ENCODE results near the gene CA10. TPM values are rescaled to one million over a fixed set of nuclear protein-coding genes. Genes with fewer than 3 reads are reported as not detected.

CA10 gene
- total RNA-seq, 2 donors from 2014 or later, result not detected

GRCh38 chr17:52157603-52158449 lies 688 bp downstream of the CA10 start:
- peaks cover 0 to 11% of the 10 kb centered on the region in 2 donors for H3K4me1 ChIP-seq
- peaks cover 4 to 17% of the 10 kb centered on the region in 2 donors for H3K27me3 ChIP-seq
- peak overlapping the region in 1 of 2 donors; percentile 11 for H3K4me3 ChIP-seq
- H3K9me3 ChIP-seq, result peaks cover 6 to 8% of the 10 kb centered on the region in 2 donors
- TF ChIP-seq CTCF (IDR thresholded peaks at IDR 0.05), result no peak
- DNase-seq (ENCODE audit: low spot score), result no peak
- H3K36me3 ChIP-seq, result no peaks in the 10 kb centered on the region
- no peak overlapping the region for H3K27ac ChIP-seq

DNA sequence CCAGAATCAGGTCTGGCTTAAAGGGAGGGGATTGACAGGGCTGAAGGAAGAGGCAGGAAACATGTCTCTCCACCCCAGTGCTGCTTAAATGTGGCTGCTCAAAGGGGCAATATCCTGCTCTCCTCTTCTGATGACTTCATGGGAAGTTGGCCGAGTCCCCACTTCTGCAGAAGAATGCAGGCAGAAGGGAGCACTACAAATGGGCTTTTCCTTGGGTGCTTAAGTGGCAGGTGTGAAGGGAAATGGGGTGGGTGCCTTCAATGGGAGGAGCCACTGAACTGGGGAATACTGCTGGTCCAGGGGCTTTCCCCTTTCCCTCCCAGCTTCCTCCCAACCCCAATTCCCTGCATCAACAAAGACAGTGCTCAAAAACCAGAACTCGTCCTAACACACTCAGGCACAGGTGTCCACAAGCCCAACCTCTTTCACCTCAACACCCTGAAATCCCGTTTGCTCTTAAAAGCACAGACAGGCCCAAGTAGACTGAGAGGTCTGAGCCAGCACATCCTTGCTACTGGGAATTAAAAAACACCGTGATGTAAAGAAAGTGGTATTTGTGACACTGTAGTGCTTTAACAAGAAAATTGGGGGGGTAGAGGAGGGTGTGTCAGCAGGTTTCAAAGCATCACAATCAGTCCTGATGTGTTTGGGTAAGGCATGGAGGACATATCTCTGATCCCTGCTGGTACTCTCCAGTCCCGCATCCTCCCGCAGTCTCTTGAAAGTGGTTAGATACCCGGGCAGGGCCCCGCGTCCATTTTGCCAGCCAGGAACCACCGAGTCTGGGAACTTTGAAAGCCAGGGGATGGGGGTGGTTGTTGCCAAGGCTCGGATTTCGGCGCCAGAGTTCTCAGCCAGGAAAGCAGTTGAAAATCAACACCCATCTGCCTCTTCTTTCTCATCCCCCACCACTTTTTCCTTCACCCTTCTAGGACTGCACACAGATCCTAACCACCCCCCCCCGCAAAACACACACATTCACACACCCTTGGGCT lies 1.6 kb downstream of the CA10 start:
- no peak overlapping the region for H3K27ac ChIP-seq
- H3K36me3 ChIP-seq, result no peaks in the 10 kb centered on the region
- H3K9me3 ChIP-seq, result no peaks in the 10 kb centered on the region
- H3K4me3 ChIP-seq, result no peak overlapping the region
- DNase-seq (ENCODE audit: low spot score), result no peak
- no peak for TF ChIP-seq CTCF (IDR thresholded peaks at IDR 0.05)
- peaks cover 4 to 17% of the 10 kb centered on the region in 2 donors for H3K27me3 ChIP-seq
- peaks cover 0 to 11% of the 10 kb centered on the region in 2 donors for H3K4me1 ChIP-seq

GRCh38 chr17:52155301-52155700 lies 3.2 kb downstream of the CA10 start:
- peaks cover 0 to 11% of the 10 kb centered on the region in 2 donors for H3K4me1 ChIP-seq
- no peak for TF ChIP-seq CTCF (IDR thresholded peaks at IDR 0.05)
- DNase-seq (ENCODE audit: low spot score), result no peak
- H3K27me3 ChIP-seq, result peaks cover 4 to 17% of the 10 kb centered on the region in 2 donors
- no peak overlapping the region for H3K4me3 ChIP-seq
- H3K27ac ChIP-seq, result no peak overlapping the region
- H3K9me3 ChIP-seq, result no peaks in the 10 kb centered on the region
- H3K36me3 ChIP-seq, result no peaks in the 10 kb centered on the region

DNA sequence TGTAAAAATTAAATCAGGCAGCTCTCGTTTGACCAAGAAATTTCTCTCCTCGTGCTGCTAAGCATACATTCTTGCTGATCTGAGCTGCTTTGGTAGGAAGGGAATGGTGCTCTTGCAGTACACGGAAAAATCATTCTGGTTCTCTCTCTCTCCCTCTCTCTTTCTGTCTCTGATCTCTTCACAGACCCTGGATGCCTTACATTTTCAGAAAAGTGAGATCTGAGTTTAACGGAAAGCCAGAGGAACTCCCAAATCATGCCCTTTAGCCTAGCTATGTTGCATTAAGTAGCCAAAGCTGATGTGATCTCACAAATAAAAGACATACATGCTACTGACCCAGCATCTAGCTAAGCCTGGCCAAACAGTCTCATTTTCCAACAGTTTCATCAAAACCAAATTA lies 4.0 kb downstream of the CA10 start:
- no peak for TF ChIP-seq CTCF (IDR thresholded peaks at IDR 0.05)
- Histone ChIP-seq H3K4me3 (no peak overlapping the region), H3K27me3 (peaks cover 4 to 14% of the 10 kb centered on the region in 2 donors), H3K9me3 (no peaks in the 10 kb centered on the region), H3K27ac (no peak overlapping the region), H3K36me3 (no peaks in the 10 kb centered on the region), H3K4me1 (peaks cover 0 to 11% of the 10 kb centered on the region in 2 donors)
- DNase-seq (ENCODE audit: low spot score), result no peak

DNA sequence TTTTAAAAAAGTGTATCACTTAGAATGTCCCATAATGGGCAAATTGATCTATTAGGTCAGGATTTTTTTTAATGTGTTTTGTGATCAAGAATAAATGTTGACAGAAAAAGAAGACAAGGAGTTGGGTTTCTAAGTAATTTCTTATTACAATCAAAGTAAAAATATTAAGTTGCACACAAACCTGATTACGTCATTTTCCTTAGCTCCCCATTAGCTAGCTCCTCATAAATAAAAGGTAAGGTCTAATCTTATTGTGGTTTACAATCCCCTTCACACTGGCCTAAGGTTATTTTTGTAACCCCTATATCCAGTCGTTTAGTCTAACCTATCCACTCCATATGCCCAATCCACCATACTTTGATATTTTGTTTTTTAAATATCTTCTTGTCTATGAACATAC lies 7.6 kb downstream of the CA10 start:
- Histone ChIP-seq H3K27me3 (no peaks in the 10 kb centered on the region), H3K9me3 (no peaks in the 10 kb centered on the region), H3K4me1 (no peaks in the 10 kb centered on the region), H3K36me3 (no peaks in the 10 kb centered on the region), H3K4me3 (no peak overlapping the region), H3K27ac (no peak overlapping the region)
- TF ChIP-seq CTCF (IDR thresholded peaks at IDR 0.05), result no peak
- no peak for DNase-seq (ENCODE audit: low spot score)
